DMS53 (cell line): Measurements from ENCODE around the gene SCN5A.

Experiments
- DNase-seq: peaks from one replicate; lab custom pipeline; 2025; lab: John Stamatoyannopoulos, UW

The SCN5A gene

DNA sequence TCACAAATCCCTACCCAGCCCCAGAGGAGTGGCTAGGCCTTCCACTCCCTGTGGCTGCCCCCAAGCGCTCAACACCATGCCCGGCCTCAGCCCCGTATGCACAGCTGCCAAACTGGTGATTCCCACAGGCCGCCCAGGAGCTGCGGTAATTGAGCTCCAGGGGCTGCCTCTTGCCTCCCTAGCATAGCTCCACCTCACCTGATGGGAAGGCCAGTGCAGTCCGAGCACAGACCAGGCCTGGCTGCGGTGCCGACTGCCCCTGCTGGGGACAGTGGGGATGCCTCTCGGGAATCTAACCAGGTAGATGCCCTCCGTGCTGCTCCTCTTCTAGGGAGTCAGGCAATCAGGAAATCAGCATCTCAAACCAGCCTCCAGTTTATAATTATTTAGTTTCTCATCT is 25.9 kb downstream of the SCN5A start:
- DNase-seq, result peak; percentile 6

GRCh38 chr3:38622336-38622735 is 27.2 kb downstream of the SCN5A start:
- DNase-seq, result no peak

GRCh38 chr3:38620236-38620635 is 29.3 kb downstream of the SCN5A start:
- DNase-seq, result no peak

DNA sequence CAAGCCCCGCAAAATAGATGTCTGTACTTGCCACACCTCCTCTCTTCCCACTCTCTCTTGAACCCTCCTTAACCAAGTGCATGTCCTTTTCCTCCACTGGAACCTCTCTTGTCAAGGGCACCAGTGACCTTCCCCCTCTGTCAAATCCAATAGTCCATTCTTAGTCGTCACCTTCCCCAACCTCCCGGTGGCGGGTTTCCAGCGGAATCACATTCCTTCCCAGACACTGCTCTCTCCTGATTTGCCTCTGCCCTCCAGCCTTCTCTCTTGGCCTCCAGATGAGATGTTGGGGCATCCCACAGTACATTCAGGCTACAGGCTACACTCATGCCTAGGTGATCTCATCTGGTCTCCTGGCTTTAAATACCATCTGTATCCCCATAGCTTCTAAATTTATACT is 31.1 kb downstream of the SCN5A start:
- DNase-seq, result no peak

DNA sequence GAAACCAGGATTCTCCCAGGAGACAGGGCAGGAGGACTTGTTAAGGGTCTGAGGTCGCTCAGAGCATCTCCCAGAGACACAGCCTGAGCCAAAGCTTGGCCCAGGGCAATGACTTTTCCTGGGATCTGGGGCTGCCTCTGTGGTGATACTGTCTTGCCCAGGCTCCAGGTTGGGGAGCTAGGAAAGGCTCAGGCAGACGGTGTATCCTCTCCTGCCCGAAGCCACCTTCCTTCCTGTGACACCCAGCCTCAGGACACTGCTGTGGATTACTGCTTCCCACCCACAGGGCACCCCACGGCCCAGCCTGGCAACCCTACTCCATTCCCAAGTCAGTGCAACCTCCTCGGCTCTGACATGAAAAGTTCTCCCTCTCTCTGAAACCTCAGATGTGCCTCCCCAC is 31.9 kb downstream of the SCN5A start:
- no peak for DNase-seq

DNA sequence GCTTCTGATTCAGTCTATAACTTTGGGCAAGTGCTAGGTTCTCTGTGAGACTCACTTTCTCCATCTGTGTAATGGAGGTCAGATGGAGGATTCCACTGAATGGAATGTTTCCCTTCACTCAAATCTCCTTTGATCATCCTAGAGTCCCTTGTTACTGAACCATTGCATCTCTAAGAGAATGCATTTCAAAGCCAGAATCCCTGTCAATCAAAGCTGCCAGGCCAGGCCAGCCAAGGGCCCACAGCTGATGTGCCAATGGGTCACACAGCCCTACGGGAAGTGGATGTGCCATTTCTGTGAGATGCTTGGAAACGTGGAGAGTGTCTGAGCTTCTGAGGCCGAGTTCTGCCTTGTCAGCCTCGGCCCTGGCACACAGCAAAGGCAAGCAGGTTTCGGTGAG is 32.4 kb downstream of the SCN5A start:
- DNase-seq, result no peak

- no peak for DNase-seq
Observed at GRCh38 chr3:38616658-38617057, 32.8 kb downstream of the SCN5A start.

DNA sequence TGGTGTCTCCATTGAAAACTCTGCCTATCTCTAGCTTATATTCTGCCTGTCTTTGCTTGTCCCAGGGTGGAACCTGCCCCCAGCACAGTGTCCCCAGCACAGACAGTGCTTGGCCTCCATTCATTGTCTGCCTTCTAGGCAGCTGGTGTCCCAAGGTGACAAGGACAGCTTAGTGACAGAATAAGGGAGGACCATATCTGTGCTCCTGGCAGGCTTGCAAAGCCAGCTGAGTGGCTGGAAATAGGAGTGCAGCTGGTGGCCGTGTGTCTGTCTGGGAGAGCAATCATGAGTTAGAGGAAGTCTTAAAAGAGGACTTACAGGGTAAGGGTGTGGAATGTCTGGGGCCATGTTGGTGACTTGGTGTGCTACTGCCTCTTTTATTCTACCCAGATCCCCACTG is 33.4 kb downstream of the SCN5A start:
- no peak for DNase-seq

DNA sequence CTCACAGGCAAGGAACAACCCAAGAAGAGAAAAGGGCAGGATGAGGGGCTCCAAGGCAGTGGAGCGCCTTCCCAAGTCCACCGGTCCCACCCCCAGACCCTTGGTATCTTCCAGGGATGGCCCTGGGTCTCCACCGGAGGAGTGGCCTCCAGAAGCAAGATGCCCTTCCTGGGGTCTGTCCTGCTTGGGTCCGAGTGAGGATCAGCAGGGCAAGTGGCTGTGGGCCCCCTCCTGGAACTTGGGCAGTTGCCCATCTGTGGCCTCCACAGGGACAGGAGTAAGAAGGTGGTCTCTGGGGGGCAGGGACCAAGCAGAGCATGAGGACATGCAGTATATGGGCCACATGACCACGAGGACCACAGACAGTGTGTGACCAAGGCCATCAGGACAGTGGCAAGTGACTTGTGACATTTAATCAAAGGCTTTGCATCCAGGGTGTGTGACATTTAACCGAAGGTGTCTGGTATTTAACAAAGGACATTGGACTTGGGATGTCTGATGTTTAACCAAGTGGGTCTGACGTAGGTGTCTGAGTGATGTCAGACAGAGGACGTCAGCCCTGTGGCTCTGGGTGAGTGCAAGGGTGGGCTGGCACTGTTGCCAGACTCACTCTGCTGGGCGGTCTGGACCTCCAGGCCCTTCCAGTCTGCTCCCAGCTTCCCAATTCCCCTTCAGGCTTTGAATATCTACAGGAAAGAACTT is 34.7 kb downstream of the SCN5A start:
- DNase-seq, result no peak

- no peak for DNase-seq
Observed at GRCh38 chr3:38614091-38614490, 35.4 kb downstream of the SCN5A start.

GRCh38 chr3:38613426-38613825 is 36.1 kb downstream of the SCN5A start:
- no peak for DNase-seq

DNA sequence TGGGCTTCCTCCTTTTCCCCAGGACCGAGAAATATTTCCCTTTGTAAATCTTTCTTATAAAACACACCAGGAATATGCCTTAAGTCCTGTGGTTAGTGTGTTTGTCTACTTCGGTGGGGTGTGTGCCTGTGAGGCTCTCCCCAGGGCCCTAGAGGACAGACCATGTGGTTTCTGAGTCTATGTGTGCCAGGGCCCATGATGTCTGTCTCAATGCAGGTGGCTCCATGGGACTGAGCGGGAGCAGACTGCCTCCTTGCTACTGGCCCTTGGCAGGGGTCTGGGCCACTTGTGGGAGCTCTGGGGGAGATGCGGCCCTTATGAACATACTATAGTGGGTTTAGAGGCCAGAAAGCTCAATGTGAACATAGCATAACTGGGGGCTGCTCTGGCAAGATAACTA is 37.6 kb downstream of the SCN5A start:
- DNase-seq, result no peak

DNA sequence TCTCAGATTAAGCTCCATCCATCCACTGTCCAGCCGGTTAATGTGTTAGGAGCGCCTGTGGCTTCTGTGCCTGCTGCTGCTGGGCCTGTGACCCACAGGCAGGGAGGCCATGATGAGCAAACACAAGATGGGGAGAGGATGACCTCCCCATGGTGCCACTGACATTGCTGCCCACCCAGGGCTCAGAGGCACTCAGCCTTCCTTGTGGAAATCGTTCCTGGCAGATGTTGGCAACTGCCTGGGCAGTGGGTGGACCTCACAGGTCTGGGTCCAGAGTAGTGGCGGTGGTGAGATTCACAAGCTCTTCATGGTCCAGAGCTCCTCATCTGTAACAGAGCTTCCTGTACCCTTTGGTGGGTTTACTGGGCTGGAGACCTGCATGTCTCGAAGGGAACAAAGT is 38.6 kb downstream of the SCN5A start:
- DNase-seq, result no peak

DNA sequence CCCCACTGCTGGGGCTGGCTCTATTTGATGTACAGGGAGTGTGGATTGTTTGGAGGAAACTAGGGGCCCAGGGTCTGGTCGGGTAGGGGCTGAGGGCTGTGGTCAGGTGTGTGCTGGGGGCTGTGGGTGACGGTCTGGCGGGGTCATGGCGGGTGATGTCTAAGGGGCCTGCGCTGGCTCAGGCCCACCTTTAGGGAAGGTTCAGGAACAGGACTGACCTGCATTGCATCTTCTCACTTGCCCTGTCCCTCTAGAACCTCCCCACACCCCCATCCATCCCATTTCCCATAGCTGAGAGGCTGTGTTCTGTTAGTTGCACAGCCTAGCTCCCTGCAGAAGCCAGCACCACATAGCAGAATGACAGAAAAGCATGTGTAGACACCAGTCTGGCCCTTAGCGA is 39.1 kb downstream of the SCN5A start:
- DNase-seq, result no peak

- DNase-seq, result no peak
Observed at GRCh38 chr3:38609386-38610111, 39.9 kb downstream of the SCN5A start.

- no peak for DNase-seq
Observed at GRCh38 chr3:38608961-38609360, 40.5 kb downstream of the SCN5A start.

- no peak for DNase-seq
Observed at GRCh38 chr3:38608086-38608775, 41.3 kb downstream of the SCN5A start.

DNA sequence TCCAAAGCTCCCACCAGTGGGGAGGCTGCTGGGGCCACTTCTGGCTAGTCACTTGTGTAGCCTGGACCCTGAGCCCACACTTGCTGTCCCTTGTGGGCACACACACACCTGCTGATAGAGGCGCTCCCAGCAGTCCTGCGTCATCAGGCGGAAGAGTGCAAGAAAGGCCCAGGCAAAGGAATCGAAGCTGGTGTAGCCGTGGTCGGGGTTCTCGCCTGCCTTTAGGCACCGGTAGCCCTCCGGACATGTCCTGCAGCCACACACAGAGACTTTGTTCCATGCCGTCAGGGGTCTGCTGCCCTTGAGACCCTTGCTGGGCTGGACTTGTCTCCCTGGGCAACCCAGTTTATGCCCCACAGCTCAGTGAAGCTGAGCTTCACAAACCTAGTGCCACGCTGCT is 42.9 kb downstream of the SCN5A start:
- DNase-seq, result no peak

DNA sequence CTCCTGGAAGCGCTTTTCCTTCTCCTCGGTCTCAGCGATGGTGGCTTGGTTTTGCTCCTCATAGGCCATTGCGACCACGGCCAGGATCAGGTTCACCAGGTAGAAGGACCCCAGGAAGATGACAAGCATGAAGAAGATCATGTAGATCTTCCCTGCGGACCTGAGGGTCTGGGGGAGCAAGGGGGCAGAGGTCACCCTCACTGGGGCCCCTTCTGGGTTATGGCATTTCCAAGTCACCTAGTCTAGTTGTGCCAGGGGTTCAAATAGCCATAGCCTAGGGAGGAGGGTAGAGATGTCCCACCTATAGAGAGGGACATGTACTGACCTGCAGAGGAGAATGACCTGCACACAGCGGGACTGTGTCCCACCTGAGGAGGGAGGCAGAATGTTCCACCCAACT is 43.5 kb downstream of the SCN5A start:
- no peak for DNase-seq

DNA sequence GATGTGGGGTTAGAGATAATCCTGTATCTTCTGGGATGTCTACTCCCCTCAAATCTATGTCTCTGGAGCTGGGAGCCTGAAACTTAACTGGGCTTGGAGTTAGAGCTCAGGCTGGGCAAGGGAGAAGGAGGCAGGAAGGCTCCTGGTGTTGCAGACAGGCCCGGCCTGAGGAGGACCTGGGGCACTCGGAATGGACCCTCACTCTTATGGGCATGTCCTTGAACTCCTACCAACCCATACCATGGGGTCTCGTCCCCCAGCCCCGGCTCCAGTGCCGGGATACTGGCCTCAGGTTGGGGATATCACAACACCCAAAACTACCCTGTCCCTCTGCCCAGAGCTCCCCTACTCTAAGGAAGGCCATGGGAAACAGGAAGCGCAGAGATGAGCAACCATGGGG is 45.2 kb downstream of the SCN5A start:
- no peak for DNase-seq

DNA sequence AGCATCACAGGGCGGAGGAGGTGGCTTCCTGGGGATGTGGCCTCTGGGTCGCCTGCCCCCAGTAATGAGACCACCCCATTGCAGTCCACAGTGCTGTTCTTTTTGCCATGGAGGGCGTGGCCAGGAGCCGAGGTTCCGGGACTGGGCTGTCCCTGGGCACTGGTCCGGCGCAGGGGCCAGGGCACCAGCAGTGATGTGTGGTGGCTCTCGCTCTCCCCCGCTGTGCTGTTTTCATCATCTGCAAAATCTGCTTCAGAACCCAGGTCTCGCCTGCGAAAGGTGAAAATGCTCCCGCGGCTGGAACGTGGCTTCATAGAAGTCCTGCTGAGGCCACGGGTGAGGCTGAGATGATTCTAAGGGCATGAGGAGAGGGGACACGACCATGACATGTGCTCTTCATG is 45.8 kb downstream of the SCN5A start:
- no peak for DNase-seq

- no peak for DNase-seq
Observed at GRCh38 chr3:38602576-38603250, 46.8 kb downstream of the SCN5A start.
